Measurements from ENCODE around the gene EXOC6B. TPM values are rescaled to one million over a fixed set of nuclear protein-coding genes. Genes with fewer than 3 reads are reported as not detected.
A peak's percentile ranks its signal among the peaks of the same experiment; 100 is the strongest.

The EXOC6B gene
- total RNA-seq, 1 experiment from 2014 or later = 40.1 TPM

- Histone ChIP-seq H3K4me1 (ENCODE audit: insufficient read depth, low read length) (peaks cover 2% of the 10 kb centered on the region; the same call in 1 of the 2 replicates), H3K27ac (ENCODE audit: insufficient read length, low read depth, low read length) (no peak overlapping the region), H4K91ac (ENCODE audit: insufficient read length, low read depth, low read length) (no peak overlapping the region), H3K4ac (ENCODE audit: low read depth, low read length) (no peak overlapping the region), H3K23me2 (ENCODE audit: insufficient read length, low read depth, low read length, poor library complexity, severe bottlenecking) (no peaks in the 10 kb centered on the region), H3K14ac (ENCODE audit: insufficient read depth, low read length) (no peak overlapping the region), H4K8ac (replicated peaks; ENCODE audit: insufficient read length, low read depth, low read length) (no peak overlapping the region), H3K9ac (ENCODE audit: extremely low read depth, insufficient read length, low read length) (no peak overlapping the region), H2BK20ac (ENCODE audit: low read depth, low read length, poor library complexity, severe bottlenecking) (no peak overlapping the region), H3K23ac (ENCODE audit: insufficient read length, low read depth, low read length) (no peak overlapping the region), H3K4me2 (ENCODE audit: insufficient read depth, insufficient read length, low read length) (no peak overlapping the region), H2AFZ (ENCODE audit: low read length) (no peak overlapping the region), H3K79me2 (ENCODE audit: insufficient read depth, low read length) (no peaks in the 10 kb centered on the region), H2BK5ac (ENCODE audit: insufficient read length, low read length) (no peak overlapping the region), H3K79me1 (ENCODE audit: insufficient read depth, low read depth, low read length, poor library complexity, severe bottlenecking) (no peaks in the 10 kb centered on the region), H4K5ac (ENCODE audit: insufficient read length, low read depth, low read length) (no peak overlapping the region), H2BK12ac (ENCODE audit: insufficient read length, low read depth, low read length) (no peak overlapping the region), H3K27me3 (ENCODE audit: insufficient read depth, low read length) (no peaks in the 10 kb centered on the region), H3T11ph (ENCODE audit: low read length) (no peak overlapping the region), H2BK120ac (ENCODE audit: low read depth, low read length, poor library complexity, severe bottlenecking) (no peak overlapping the region), H2BK15ac (ENCODE audit: low read depth, low read length) (no peak overlapping the region), H3K56ac (ENCODE audit: insufficient read length, low read depth, low read length) (no peak overlapping the region), H3K18ac (ENCODE audit: insufficient read length, low read depth, low read length) (no peak overlapping the region), H3K9me3 (ENCODE audit: control insufficient read depth, low read depth, low read length) (no peaks in the 10 kb centered on the region), H2AK5ac (ENCODE audit: insufficient read length, low read length) (no peak overlapping the region), H4K20me1 (ENCODE audit: control insufficient read depth, insufficient read depth, insufficient read length) (no peaks in the 10 kb centered on the region)
- TF ChIP-seq CTCF (conservative IDR thresholded peaks at IDR 0.05) = no peak
- Mint-ChIP-seq H3K27ac (peak overlapping the region; percentile 2 to 59 (median 30); a peak in 3 of 7 replicates), H3K36me3 (ENCODE audit: insufficient read depth in 1 of 3, low read depth in 3 of 3) (no peaks in the 10 kb centered on the region), H3K27me3 (ENCODE audit: low read depth) (no peaks in the 10 kb centered on the region), H3K4me1 (peaks cover 15 to 16% of the 10 kb centered on the region in 2 experiments), H3K9me3 (no peaks in the 10 kb centered on the region), H3K4me3 (no peak overlapping the region)
- DNase-seq = no peak
- WGBS (ENCODE audit: extremely low coverage, insufficient read length, low lambda C conversion rate) = no CpG with 5 or more reads among the region's 3 CpGs
Observed at GRCh38 chr2:72236445-72237067, 589.3 kb downstream of the EXOC6B start.
